ENCODE results near the gene RHBDL2.

Gene RHBDL2

DNA sequence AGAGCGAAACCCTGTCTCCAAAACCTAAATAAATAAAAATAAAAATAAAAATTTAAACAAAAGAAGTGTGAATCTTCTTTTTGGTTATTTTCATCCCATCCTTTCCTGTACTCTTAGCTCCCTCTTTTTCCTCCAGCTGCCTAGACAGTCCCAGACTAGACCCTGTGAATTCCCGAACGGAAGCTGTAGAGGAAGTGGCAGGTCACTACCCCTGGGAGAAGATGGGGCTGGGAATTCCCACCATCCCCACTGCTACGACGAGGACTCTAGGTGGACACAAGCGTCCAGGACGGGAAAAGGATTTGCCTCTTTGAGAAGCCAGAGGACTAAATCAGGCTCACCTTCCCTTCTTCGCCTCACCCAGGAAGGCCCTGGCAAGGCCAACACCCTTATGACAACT, 12.6 kb downstream of the RHBDL2 start:
- Histone ChIP-seq H3K4me2 (ENCODE audit: low read length) (no peak overlapping the region), H3K4me1 (no peaks in the 10 kb centered on the region), H3K27ac (no peak overlapping the region), H3K79me2 (no peaks in the 10 kb centered on the region), H3K36me3 (ENCODE audit: control insufficient read depth, insufficient read depth, low read length) (no peaks in the 10 kb centered on the region), H3K9ac (no peak overlapping the region), H2AFZ (no peak overlapping the region), H3K27me3 (ENCODE audit: control insufficient read depth, insufficient read depth, low read length) (no peaks in the 10 kb centered on the region), H3K9me3 (ENCODE audit: control insufficient read depth, low read length) (no peaks in the 10 kb centered on the region), H3K4me3 (ENCODE audit: low read depth, low read length) (no peak overlapping the region)
- TF ChIP-seq, protein P1, sequence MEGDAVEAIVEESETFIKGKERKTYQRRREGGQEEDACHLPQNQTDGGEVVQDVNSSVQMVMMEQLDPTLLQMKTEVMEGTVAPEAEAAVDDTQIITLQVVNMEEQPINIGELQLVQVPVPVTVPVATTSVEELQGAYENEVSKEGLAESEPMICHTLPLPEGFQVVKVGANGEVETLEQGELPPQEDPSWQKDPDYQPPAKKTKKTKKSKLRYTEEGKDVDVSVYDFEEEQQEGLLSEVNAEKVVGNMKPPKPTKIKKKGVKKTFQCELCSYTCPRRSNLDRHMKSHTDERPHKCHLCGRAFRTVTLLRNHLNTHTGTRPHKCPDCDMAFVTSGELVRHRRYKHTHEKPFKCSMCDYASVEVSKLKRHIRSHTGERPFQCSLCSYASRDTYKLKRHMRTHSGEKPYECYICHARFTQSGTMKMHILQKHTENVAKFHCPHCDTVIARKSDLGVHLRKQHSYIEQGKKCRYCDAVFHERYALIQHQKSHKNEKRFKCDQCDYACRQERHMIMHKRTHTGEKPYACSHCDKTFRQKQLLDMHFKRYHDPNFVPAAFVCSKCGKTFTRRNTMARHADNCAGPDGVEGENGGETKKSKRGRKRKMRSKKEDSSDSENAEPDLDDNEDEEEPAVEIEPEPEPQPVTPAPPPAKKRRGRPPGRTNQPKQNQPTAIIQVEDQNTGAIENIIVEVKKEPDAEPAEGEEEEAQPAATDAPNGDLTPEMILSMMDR (IDR thresholded peaks at IDR 0.05), result no peak

DNA sequence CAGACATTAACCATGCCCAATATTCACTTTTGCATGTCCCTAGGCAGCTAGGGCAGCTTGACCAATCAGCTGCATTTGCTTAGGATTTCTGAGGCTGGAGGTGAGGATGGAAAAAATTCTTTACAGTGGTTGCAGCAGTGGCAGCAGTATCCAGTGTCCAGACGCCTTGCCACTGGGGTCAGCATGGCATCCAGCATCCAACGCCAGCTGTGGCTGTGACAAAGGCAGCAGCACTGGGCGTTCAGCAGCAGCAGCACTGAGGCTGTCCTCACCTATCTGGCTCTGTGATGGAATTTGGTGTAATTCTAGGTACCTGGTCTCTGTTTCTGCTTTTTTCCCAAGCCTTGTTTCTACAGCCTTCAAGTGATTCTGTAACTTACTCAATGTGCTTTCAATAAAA, 15.5 kb downstream of the RHBDL2 start:
- Histone ChIP-seq H3K36me3 (ENCODE audit: control insufficient read depth, insufficient read depth, low read length) (no peaks in the 10 kb centered on the region), H3K79me2 (no peaks in the 10 kb centered on the region), H3K27ac (no peak overlapping the region), H2AFZ (no peak overlapping the region), H3K9me3 (ENCODE audit: control insufficient read depth, low read length) (no peaks in the 10 kb centered on the region), H3K9ac (no peak overlapping the region), H3K4me3 (ENCODE audit: low read depth, low read length) (no peak overlapping the region), H3K4me2 (ENCODE audit: low read length) (no peak overlapping the region), H3K4me1 (no peaks in the 10 kb centered on the region), H3K27me3 (ENCODE audit: control insufficient read depth, insufficient read depth, low read length) (no peaks in the 10 kb centered on the region)
- TF ChIP-seq, protein P1 (IDR thresholded peaks at IDR 0.05), result no peak

DNA sequence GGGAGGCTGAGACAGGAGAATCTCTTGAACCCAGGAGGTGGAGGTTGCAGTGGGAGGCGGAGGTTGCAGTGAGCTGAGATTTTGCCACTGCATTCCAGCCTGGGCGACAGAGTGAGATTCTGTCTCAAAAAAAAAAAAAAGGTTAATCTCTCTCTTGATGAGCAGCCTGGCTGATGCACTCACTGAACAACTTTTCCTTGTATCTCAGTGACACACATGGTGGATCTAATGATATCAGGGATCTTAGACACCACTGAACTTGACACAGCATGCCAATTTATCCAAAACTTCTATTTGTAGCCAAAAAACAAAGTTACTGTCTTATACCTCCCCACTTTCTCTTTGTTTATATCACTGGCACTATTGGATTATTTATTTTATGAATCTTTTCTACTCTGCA, 16.2 kb downstream of the RHBDL2 start:
- no peak overlapping the region for H3K27ac ChIP-seq
- no peaks in the 10 kb centered on the region for H3K27me3 ChIP-seq (ENCODE audit: control insufficient read depth, insufficient read depth, low read length)
- H3K4me1 ChIP-seq, result no peaks in the 10 kb centered on the region
- no peak overlapping the region for H3K4me3 ChIP-seq (ENCODE audit: low read depth, low read length)
- no peak overlapping the region for H3K4me2 ChIP-seq (ENCODE audit: low read length)
- H3K9me3 ChIP-seq (ENCODE audit: control insufficient read depth, low read length), result no peaks in the 10 kb centered on the region
- H3K9ac ChIP-seq, result no peak overlapping the region
- no peaks in the 10 kb centered on the region for H3K36me3 ChIP-seq (ENCODE audit: control insufficient read depth, insufficient read depth, low read length)
- no peaks in the 10 kb centered on the region for H3K79me2 ChIP-seq
- TF ChIP-seq, protein P1 (IDR thresholded peaks at IDR 0.05), result no peak
- H2AFZ ChIP-seq, result no peak overlapping the region

DNA sequence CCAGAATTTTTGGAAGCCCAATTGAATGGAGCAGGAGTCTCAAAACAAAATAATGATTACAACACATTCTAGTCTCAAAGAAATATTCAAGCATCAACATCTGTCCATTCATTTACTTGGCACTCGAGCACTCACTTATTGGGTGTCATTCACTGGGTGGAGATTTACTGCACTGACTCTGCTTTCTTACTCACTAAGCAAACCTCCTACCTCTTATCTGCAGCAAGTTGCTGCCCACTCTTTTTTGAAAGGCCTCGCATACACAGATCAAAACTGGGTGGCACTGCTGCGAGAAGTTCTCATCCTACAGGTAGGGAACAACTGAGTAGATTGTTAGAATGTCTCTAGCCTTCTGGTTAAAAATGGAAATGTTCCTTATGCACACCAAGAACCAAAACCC, 18.0 kb downstream of the RHBDL2 start:
- H3K27ac ChIP-seq, result no peak overlapping the region
- no peak overlapping the region for H3K4me2 ChIP-seq (ENCODE audit: low read length)
- no peaks in the 10 kb centered on the region for H3K27me3 ChIP-seq (ENCODE audit: control insufficient read depth, insufficient read depth, low read length)
- TF ChIP-seq, protein P1 (IDR thresholded peaks at IDR 0.05), result no peak
- H3K79me2 ChIP-seq, result no peaks in the 10 kb centered on the region
- H3K4me1 ChIP-seq, result no peaks in the 10 kb centered on the region
- no peaks in the 10 kb centered on the region for H3K9me3 ChIP-seq (ENCODE audit: control insufficient read depth, low read length)
- no peak overlapping the region for H2AFZ ChIP-seq
- no peak overlapping the region for H3K4me3 ChIP-seq (ENCODE audit: low read depth, low read length)
- H3K9ac ChIP-seq, result no peak overlapping the region
- H3K36me3 ChIP-seq (ENCODE audit: control insufficient read depth, insufficient read depth, low read length), result no peaks in the 10 kb centered on the region

DNA sequence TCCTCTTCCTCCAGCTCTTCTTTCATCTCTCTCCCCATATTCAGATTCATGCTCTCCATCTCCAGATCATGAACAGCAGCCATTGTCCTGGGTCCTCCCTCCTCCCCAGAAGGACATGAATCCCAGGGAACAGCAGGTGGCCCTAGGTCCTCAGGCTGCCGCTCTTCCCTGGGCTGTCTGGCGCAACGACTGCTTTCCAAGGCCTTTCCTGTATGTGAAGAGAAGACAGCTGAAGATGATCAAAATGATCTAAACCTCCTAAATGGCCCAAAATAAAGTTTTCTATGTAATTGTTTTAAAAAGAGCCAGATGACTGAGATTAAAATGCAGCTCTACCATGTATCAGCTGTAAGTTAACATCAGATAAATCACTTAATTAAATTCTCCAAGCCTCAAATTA, 22.5 kb downstream of the RHBDL2 start:
- Histone ChIP-seq H3K27ac (no peak overlapping the region), H3K9ac (no peak overlapping the region)

More for the DNA sequence above, 22.5 kb downstream of the RHBDL2 start:
- H3K4me3 ChIP-seq (ENCODE audit: low read depth, low read length), result no peak overlapping the region
- H3K9me3 ChIP-seq (ENCODE audit: control insufficient read depth, low read length), result no peaks in the 10 kb centered on the region
- peak overlapping the region; percentile 28 for H2AFZ ChIP-seq
- H3K36me3 ChIP-seq (ENCODE audit: control insufficient read depth, insufficient read depth, low read length), result no peaks in the 10 kb centered on the region
- H3K4me2 ChIP-seq (ENCODE audit: low read length), result no peak overlapping the region
- no peaks in the 10 kb centered on the region for H3K79me2 ChIP-seq
- no peaks in the 10 kb centered on the region for H3K27me3 ChIP-seq (ENCODE audit: control insufficient read depth, insufficient read depth, low read length)
- TF ChIP-seq, protein P1 (IDR thresholded peaks at IDR 0.05), result peak; percentile 32
- no peaks in the 10 kb centered on the region for H3K4me1 ChIP-seq
